ENCODE measurements around the gene SLC12A3. TPM values are rescaled to one million over a fixed set of nuclear protein-coding genes. Genes with fewer than 3 reads are reported as not detected.

Gene SLC12A3
- total and polyA plus RNA-seq, 2 donors (not counting 1 experiment from before 2014, with no cell fraction given), result not detected

DNA sequence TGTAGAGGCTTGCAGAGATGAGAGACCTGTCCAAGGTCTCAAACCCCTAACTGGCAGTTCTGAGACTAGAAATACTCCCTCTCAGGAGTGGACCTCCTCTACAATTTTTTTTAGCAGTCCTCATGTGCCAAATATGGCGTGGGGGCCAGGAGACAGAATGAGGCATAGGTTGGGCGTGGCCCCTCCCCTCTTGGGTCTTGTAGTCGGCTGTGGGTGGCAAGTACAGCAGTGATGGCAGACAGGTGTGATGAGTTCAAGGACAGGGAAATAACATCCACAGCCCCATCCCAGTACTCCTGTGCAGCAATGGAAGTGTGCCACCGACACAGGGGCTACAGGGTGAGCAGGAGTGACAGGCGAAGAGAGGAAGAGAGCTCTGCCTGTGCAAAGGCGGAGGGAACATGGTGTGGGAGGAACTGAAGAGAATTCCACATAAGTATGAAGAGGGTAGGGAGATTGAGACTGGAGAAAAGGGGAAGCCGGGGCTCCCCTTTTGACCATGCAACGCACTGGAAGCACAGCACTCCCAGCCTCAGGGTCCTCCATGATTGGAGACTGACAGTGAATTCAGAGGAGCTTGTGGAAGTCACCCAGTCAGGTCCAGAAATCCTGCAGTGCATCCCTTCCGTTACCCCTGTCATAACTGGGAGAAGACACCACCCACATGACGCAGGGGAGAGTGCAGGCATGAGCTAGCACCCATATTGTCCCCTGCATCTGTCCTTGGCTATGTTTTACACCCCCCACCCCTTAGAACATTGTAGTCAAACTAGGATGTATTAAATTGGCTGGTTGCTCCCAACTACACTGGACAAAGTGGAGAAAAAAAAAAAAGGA, 82.0 kb downstream of the SLC12A3 start:
- H3K27ac ChIP-seq (ENCODE audit: insufficient read depth, low read length), result no peak overlapping the region
- H3K27me3 ChIP-seq (ENCODE audit: control insufficient read depth, insufficient read depth, low read length), result no peaks in the 10 kb centered on the region
- no peak overlapping the region for H3K9ac ChIP-seq (ENCODE audit: insufficient read depth, low read length)
- H3K79me2 ChIP-seq (ENCODE audit: control insufficient read depth, insufficient read depth, low read length), result no peaks in the 10 kb centered on the region
- H3K9me3 ChIP-seq (ENCODE audit: control insufficient read depth, insufficient read depth, low read depth, low read length), result no peaks in the 10 kb centered on the region
- H4K20me1 ChIP-seq (ENCODE audit: control insufficient read depth, extremely low read depth, insufficient read depth, low read length), result no peaks in the 10 kb centered on the region
- H3K4me3 ChIP-seq (replicated peaks in 1 of 4; ENCODE audit: control extremely low read depth in 1 of 4, insufficient read depth in 1 of 4, low read depth in 3 of 4, low read length in 4 of 4), result no peak overlapping the region
- H3K4me2 ChIP-seq (ENCODE audit: extremely low read depth, insufficient read depth, low read length), result no peak overlapping the region
- peaks cover 9% of the 10 kb centered on the region for H3K4me1 ChIP-seq (ENCODE audit: control insufficient read depth, extremely low read depth, insufficient read depth, low read length)
- no peak for DNase-seq (ENCODE audit: low read depth in 2 of 2)
- no peak overlapping the region for H2AFZ ChIP-seq (ENCODE audit: low read length)
- TF ChIP-seq, protein P1, sequence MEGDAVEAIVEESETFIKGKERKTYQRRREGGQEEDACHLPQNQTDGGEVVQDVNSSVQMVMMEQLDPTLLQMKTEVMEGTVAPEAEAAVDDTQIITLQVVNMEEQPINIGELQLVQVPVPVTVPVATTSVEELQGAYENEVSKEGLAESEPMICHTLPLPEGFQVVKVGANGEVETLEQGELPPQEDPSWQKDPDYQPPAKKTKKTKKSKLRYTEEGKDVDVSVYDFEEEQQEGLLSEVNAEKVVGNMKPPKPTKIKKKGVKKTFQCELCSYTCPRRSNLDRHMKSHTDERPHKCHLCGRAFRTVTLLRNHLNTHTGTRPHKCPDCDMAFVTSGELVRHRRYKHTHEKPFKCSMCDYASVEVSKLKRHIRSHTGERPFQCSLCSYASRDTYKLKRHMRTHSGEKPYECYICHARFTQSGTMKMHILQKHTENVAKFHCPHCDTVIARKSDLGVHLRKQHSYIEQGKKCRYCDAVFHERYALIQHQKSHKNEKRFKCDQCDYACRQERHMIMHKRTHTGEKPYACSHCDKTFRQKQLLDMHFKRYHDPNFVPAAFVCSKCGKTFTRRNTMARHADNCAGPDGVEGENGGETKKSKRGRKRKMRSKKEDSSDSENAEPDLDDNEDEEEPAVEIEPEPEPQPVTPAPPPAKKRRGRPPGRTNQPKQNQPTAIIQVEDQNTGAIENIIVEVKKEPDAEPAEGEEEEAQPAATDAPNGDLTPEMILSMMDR (conservative IDR thresholded peaks at IDR 0.05 in 1 of 2, IDR thresholded peaks at IDR 0.05 in 1 of 2; ENCODE audit: low read depth in 1 of 2, low read length in 2 of 2), result no peak
- no peak for TF ChIP-seq EZH2 (IDR thresholded peaks at IDR 0.05; ENCODE audit: low read length, missing control alignments)
- peaks cover 20% of the 10 kb centered on the region for H3K36me3 ChIP-seq (ENCODE audit: control insufficient read depth, insufficient read depth, low read length)

DNA sequence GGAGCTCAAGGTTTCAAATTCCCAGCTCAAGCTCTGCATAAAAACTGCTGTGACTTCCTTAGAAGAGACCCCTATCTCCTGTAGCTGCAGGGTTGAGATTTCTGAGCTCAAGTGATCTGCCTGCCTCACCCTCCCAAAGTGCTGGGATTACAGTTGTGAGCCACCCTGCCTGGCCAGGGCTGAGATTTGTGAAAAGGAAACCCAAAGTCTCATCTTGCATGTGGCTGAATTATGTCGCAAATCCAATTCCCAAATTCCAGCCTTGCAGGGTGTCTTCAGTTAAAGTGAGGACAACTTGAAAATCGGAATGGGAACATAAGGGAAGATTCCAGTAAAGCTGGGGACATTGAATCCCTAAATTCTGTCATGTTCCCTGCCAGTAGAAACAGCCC, 82.6 kb downstream of the SLC12A3 start:
- Histone ChIP-seq H3K4me2 (ENCODE audit: extremely low read depth, insufficient read depth, low read length) (no peak overlapping the region), H3K36me3 (ENCODE audit: control insufficient read depth, insufficient read depth, low read length) (peaks cover 18% of the 10 kb centered on the region), H2AFZ (ENCODE audit: low read length) (no peak overlapping the region), H3K27ac (ENCODE audit: insufficient read depth, low read length) (no peak overlapping the region), H3K27me3 (ENCODE audit: control insufficient read depth, insufficient read depth, low read length) (no peaks in the 10 kb centered on the region), H3K4me3 (replicated peaks in 1 of 4; ENCODE audit: control extremely low read depth in 1 of 4, insufficient read depth in 1 of 4, low read depth in 3 of 4, low read length in 4 of 4) (no peak overlapping the region), H3K9me3 (ENCODE audit: control insufficient read depth, insufficient read depth, low read depth, low read length) (no peaks in the 10 kb centered on the region), H3K79me2 (ENCODE audit: control insufficient read depth, insufficient read depth, low read length) (no peaks in the 10 kb centered on the region), H3K4me1 (ENCODE audit: control insufficient read depth, extremely low read depth, insufficient read depth, low read length) (peaks cover 9% of the 10 kb centered on the region), H3K9ac (ENCODE audit: insufficient read depth, low read length) (no peak overlapping the region), H4K20me1 (ENCODE audit: control insufficient read depth, extremely low read depth, insufficient read depth, low read length) (no peaks in the 10 kb centered on the region)
- DNase-seq (ENCODE audit: low read depth in 2 of 2), result no peak
- TF ChIP-seq, protein P1 (conservative IDR thresholded peaks at IDR 0.05 in 1 of 2, IDR thresholded peaks at IDR 0.05 in 1 of 2; ENCODE audit: low read depth in 1 of 2, low read length in 2 of 2), result no peak
- TF ChIP-seq EZH2 (IDR thresholded peaks at IDR 0.05; ENCODE audit: low read length, missing control alignments), result no peak

DNA sequence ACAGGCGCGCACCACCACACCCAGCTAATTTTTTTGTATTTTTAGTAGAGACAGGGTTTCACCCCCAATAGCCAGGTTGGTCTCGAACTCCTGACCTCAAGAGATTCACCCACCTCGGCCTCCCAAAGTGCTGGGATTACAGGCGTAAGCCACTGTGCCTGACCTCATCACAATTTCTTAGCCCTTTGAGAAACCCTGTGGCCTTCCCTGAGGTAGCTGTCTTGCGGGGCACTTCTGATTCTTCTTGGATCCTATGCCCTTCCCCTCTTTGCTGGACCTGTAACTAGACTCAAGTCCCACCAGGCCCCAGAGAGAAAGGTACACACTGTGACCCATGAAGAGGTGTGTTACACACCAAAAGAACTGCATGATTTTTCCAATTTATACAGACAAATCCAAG, 83.2 kb downstream of the SLC12A3 start:
- no peak for DNase-seq (ENCODE audit: low read depth in 2 of 2)
- H3K27ac ChIP-seq (ENCODE audit: insufficient read depth, low read length), result no peak overlapping the region
- no peaks in the 10 kb centered on the region for H3K27me3 ChIP-seq (ENCODE audit: control insufficient read depth, insufficient read depth, low read length)
- H3K9me3 ChIP-seq (ENCODE audit: control insufficient read depth, insufficient read depth, low read depth, low read length), result no peaks in the 10 kb centered on the region
- TF ChIP-seq EZH2 (IDR thresholded peaks at IDR 0.05; ENCODE audit: low read length, missing control alignments), result no peak
- TF ChIP-seq, protein P1 (conservative IDR thresholded peaks at IDR 0.05 in 1 of 2, IDR thresholded peaks at IDR 0.05 in 1 of 2; ENCODE audit: low read depth in 1 of 2, low read length in 2 of 2), result no peak
- no peak overlapping the region for H3K9ac ChIP-seq (ENCODE audit: insufficient read depth, low read length)
- H3K4me3 ChIP-seq (replicated peaks in 1 of 4; ENCODE audit: control extremely low read depth in 1 of 4, insufficient read depth in 1 of 4, low read depth in 3 of 4, low read length in 4 of 4), result no peak overlapping the region
- no peaks in the 10 kb centered on the region for H4K20me1 ChIP-seq (ENCODE audit: control insufficient read depth, extremely low read depth, insufficient read depth, low read length)
- H3K4me2 ChIP-seq (ENCODE audit: extremely low read depth, insufficient read depth, low read length), result no peak overlapping the region
- H3K36me3 ChIP-seq (ENCODE audit: control insufficient read depth, insufficient read depth, low read length), result peaks cover 14% of the 10 kb centered on the region
- no peak overlapping the region for H2AFZ ChIP-seq (ENCODE audit: low read length)
- peaks cover 6% of the 10 kb centered on the region for H3K4me1 ChIP-seq (ENCODE audit: control insufficient read depth, extremely low read depth, insufficient read depth, low read length)
- no peaks in the 10 kb centered on the region for H3K79me2 ChIP-seq (ENCODE audit: control insufficient read depth, insufficient read depth, low read length)

Data from fibroblast of lung (primary cell).